ENCODE data around the gene CADPS.

DNA sequence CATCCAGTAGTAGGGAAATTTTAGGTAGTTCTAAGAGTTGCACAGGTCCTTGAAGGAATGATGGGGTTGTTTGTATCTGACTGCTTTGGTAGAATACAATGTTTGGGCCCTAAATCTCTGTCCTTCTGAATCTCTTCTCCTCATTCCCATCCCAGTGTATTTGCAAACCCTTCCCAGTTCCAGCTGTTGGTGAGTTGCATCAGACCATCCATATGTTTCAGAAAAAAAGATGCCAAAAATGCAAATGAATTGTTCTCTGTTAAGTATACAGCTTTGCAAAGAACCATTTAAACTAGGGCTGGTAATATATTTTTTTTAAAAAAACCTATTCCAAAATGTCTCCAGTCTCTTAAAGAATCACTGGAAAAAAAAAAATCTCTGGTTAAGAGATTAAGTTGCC is 251.0 kb downstream of the CADPS start:
- TF ChIP-seq, protein P1, sequence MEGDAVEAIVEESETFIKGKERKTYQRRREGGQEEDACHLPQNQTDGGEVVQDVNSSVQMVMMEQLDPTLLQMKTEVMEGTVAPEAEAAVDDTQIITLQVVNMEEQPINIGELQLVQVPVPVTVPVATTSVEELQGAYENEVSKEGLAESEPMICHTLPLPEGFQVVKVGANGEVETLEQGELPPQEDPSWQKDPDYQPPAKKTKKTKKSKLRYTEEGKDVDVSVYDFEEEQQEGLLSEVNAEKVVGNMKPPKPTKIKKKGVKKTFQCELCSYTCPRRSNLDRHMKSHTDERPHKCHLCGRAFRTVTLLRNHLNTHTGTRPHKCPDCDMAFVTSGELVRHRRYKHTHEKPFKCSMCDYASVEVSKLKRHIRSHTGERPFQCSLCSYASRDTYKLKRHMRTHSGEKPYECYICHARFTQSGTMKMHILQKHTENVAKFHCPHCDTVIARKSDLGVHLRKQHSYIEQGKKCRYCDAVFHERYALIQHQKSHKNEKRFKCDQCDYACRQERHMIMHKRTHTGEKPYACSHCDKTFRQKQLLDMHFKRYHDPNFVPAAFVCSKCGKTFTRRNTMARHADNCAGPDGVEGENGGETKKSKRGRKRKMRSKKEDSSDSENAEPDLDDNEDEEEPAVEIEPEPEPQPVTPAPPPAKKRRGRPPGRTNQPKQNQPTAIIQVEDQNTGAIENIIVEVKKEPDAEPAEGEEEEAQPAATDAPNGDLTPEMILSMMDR (IDR thresholded peaks at IDR 0.05) = no peak
- TF ChIP-seq POLR2A (IDR thresholded peaks at IDR 0.05) (no peak), POLR2AphosphoS5 (IDR thresholded peaks at IDR 0.05) (no peak)
